Fibroblast of lung (primary cell): ENCODE results near the gene RBMS1. TPM values are rescaled to one million over a fixed set of nuclear protein-coding genes. Genes with fewer than 3 reads are reported as not detected.

Source experiments
- DNase-seq, 2 donors: peaks; one replicate each; pipeline versions ENCODE4 v3.0.0 to v3.0.0-alpha.2; 2010; ENCODE audit warnings: low read depth in 2 of 2
- H2AFZ ChIP-seq: 2 replicates; pipeline ENCODE4 v1.5.1; 2012; ENCODE audit warnings: low read length, control low read depth, inconsistent platforms
- H3K27ac ChIP-seq: 2 replicates; pipeline ENCODE4 v1.5.1; 2011; ENCODE audit warnings: low read length, control low read depth; ENCODE audit not compliant: insufficient read depth
- H3K27me3 ChIP-seq: 2 replicates; pipeline ENCODE4 v1.5.1; 2011; ENCODE audit warnings: mild to moderate bottlenecking, low read length; ENCODE audit not compliant: control insufficient read depth, insufficient read depth
- H3K36me3 ChIP-seq: 2 replicates; pipeline ENCODE4 v1.5.1; 2011; ENCODE audit warnings: low read length; ENCODE audit not compliant: control insufficient read depth, insufficient read depth
- H3K4me1 ChIP-seq: 2 replicates; pipeline ENCODE4 v1.5.1; 2011; ENCODE audit warnings: low read length; ENCODE audit not compliant: control insufficient read depth, insufficient read depth; ENCODE audit errors: extremely low read depth
- H3K4me2 ChIP-seq: 2 replicates; pipeline ENCODE4 v1.5.1; 2011; ENCODE audit warnings: low read length, control low read depth; ENCODE audit not compliant: insufficient read depth; ENCODE audit errors: extremely low read depth
- H3K4me3 ChIP-seq, 4 experiments: fragments of 200-600 bp in 1 of 4; sonication (generic) in 1 of 4; replicated peaks in 1 of 4; 2 replicates each; pipeline ENCODE4 v1.5.1; 2011 to 2016; ENCODE audit warnings: low read length in 4 of 4, low read depth in 3 of 4, mild to moderate bottlenecking in 3 of 4, control low read depth in 2 of 4, inconsistent platforms in 1 of 4, mixed read lengths in 1 of 4; ENCODE audit not compliant: insufficient read depth in 1 of 4; ENCODE audit errors: control extremely low read depth in 1 of 4
- H3K79me2 ChIP-seq: 2 replicates; pipeline ENCODE4 v1.5.1; 2012; ENCODE audit warnings: mild to moderate bottlenecking, low read length, inconsistent platforms; ENCODE audit not compliant: control insufficient read depth, insufficient read depth
- H3K9ac ChIP-seq: 2 replicates; pipeline ENCODE4 v1.5.1; 2011; ENCODE audit warnings: mild to moderate bottlenecking, low read length, control low read depth; ENCODE audit not compliant: insufficient read depth
- H3K9me3 ChIP-seq: 2 replicates; pipeline ENCODE4 v1.5.1; 2012; ENCODE audit warnings: low read depth, low read length; ENCODE audit not compliant: control insufficient read depth, insufficient read depth
- H4K20me1 ChIP-seq: 2 replicates; pipeline ENCODE4 v1.5.1; 2011; ENCODE audit warnings: low read length; ENCODE audit not compliant: control insufficient read depth, insufficient read depth; ENCODE audit errors: extremely low read depth
- CTCF ChIP-seq, 2 donors: IDR thresholded peaks in 1 of 2; conservative IDR thresholded peaks in 1 of 2; 1 replicate in 1 of 2; 2 replicates in 1 of 2; pipeline ENCODE4 v1.5.1; 2011 to 2012; ENCODE audit warnings: low read length in 2 of 2, control low read depth in 1 of 2, inconsistent platforms in 1 of 2, low read depth in 1 of 2, mild to moderate bottlenecking in 1 of 2
- EZH2 ChIP-seq: IDR thresholded peaks from 2 replicates; pipeline ENCODE4 v1.5.1; 2012; ENCODE audit warnings: low read length, control low read depth, mild to moderate bottlenecking; ENCODE audit errors: missing control alignments
- polyA plus RNA-seq, 2 donors: library from polyadenylated mRNA; depleted of rRNA in 1 of 2; stranded (reverse) in 1 of 2; unstranded in 1 of 2; fragments of >200 nt; gene quantifications; 2 replicates each; pipeline ENCODE4 v1.2.1, GENCODE V29; 2011 to 2012; ENCODE audit warnings: missing spikeins in 1 of 2
- total RNA-seq: library from RNA; depleted of rRNA; stranded (reverse); fragments of >200 nt; gene quantifications from 2 replicates; pipeline ENCODE4 v1.2.1, GENCODE V29; 2014

The RBMS1 gene
- total and polyA plus RNA-seq, 2 donors (not counting 1 experiment from before 2014, with no cell fraction given): 77.3 to 146 TPM

- Histone ChIP-seq H3K9ac (no peak overlapping the region), H2AFZ (no peak overlapping the region), H3K79me2 (no peaks in the 10 kb centered on the region), H4K20me1 (no peaks in the 10 kb centered on the region), H3K4me2 (no peak overlapping the region), H3K27ac (no peak overlapping the region), H3K4me1 (no peaks in the 10 kb centered on the region), H3K9me3 (no peaks in the 10 kb centered on the region), H3K36me3 (no peaks in the 10 kb centered on the region), H3K27me3 (no peaks in the 10 kb centered on the region), H3K4me3 (no peak overlapping the region)
- TF ChIP-seq CTCF (conservative IDR thresholded peaks at IDR 0.05 in 1 of 2, IDR thresholded peaks at IDR 0.05 in 1 of 2; ENCODE audit: low read depth in 1 of 2, low read length in 2 of 2) (no peak), EZH2 (no peak)
- no peak for DNase-seq
Measured at GRCh38 chr2:160502478-160502877, 8.9 kb upstream of the RBMS1 start.

DNA sequence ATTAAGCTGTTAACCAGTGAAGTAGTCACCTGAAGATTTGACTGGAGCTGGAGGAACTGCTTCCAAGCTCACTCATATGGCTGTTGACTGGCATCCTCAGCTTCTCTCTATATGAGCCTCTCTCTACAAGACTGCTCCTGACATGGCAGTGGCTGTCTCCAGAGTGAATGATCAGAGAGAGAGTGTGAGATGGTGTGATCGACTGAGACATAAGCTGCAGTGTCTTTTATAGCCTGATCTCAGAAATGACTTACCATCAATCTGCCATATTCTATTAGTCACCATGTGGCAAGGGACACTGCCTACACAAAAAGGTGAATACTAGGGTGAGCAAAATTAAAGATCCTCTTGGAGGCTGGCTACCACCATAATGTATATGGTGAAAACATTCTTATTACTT lies 7.8 kb upstream of the RBMS1 start:
- H3K4me3 ChIP-seq: no peak overlapping the region
- H3K36me3 ChIP-seq: no peaks in the 10 kb centered on the region
- DNase-seq: no peak
- no peak overlapping the region for H3K4me2 ChIP-seq
- H3K79me2 ChIP-seq: no peaks in the 10 kb centered on the region
- H3K4me1 ChIP-seq: no peaks in the 10 kb centered on the region
- H4K20me1 ChIP-seq: no peaks in the 10 kb centered on the region
- no peaks in the 10 kb centered on the region for H3K9me3 ChIP-seq
- H3K9ac ChIP-seq: no peak overlapping the region
- no peak overlapping the region for H2AFZ ChIP-seq
- no peaks in the 10 kb centered on the region for H3K27me3 ChIP-seq
- TF ChIP-seq CTCF (conservative IDR thresholded peaks at IDR 0.05 in 1 of 2, IDR thresholded peaks at IDR 0.05 in 1 of 2; ENCODE audit: low read depth in 1 of 2, low read length in 2 of 2): no peak
- no peak overlapping the region for H3K27ac ChIP-seq

DNA sequence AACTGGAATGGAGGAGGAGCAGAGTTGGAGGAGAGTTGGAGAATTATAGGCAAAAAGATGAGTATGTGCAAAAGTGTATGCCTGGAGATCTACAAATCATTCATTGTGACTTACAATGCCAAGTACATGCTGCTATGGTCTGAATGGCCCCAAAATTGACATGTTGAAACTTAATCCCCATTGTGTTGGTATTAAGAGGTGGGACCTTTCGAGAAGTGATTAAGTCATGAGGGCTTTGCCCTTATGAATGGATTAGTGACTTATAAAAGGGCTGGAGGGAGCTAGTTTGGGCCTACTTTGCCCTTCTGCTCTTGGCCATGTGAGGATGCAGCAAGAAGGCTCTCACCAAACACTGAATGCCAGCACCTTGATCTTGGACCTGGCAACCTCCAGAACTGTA lies 6.3 kb upstream of the RBMS1 start:
- Histone ChIP-seq H3K79me2 (no peaks in the 10 kb centered on the region), H3K9me3 (no peaks in the 10 kb centered on the region), H3K36me3 (no peaks in the 10 kb centered on the region), H3K4me1 (no peaks in the 10 kb centered on the region), H3K4me3 (no peak overlapping the region), H3K9ac (no peak overlapping the region), H4K20me1 (no peaks in the 10 kb centered on the region), H2AFZ (no peak overlapping the region), H3K27me3 (no peaks in the 10 kb centered on the region), H3K4me2 (no peak overlapping the region), H3K27ac (no peak overlapping the region)
- no peak for TF ChIP-seq CTCF (conservative IDR thresholded peaks at IDR 0.05 in 1 of 2, IDR thresholded peaks at IDR 0.05 in 1 of 2; ENCODE audit: low read depth in 1 of 2, low read length in 2 of 2)
- no peak for TF ChIP-seq EZH2
- DNase-seq: no peak
